Gastroesophageal sphincter (tissue), 3 donors: ENCODE results near the gene INTU.

ENCODE experiments used
- POLR2A ChIP-seq, 2 donors: fragments of 450-650 bp; IDR thresholded peaks; one replicate each; pipeline ENCODE4 v1.6.1; 2017; ENCODE audit warnings: antibody characterized with exemption in 2 of 2, mild to moderate bottlenecking in 2 of 2, moderate library complexity in 1 of 2
- TF ChIP-seq, protein P1 (sequence below), 4 experiments: fragments of 200-600 bp in 2 of 4; fragments of 450-650 bp in 2 of 4; sonication (generic) in 1 of 4; IDR thresholded peaks; one replicate each; pipeline ENCODE4 v1.5.1; 2017 to 2019; ENCODE audit warnings: antibody characterized with exemption in 4 of 4, mild to moderate bottlenecking in 2 of 4, moderate library complexity in 2 of 4

DNA sequence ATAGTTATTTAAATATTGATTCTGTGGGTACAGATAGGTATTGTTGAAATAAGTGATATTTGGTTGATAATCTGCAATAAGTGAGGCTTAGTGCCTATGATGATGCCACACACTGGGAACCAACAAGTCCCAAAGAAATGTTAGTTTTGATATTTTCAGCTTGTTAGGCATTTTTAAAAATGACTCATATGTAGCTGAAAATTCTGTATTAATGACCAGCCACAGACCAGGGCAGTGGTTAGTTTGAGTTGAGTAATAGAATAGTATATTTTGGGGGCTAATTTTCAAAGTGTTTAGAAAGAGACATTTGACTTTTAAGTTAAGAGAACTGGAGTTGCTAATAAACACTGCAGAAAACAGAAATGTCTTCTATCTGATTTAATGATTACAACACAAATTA, 9.4 kb downstream of the INTU start:
- TF ChIP-seq, protein P1, sequence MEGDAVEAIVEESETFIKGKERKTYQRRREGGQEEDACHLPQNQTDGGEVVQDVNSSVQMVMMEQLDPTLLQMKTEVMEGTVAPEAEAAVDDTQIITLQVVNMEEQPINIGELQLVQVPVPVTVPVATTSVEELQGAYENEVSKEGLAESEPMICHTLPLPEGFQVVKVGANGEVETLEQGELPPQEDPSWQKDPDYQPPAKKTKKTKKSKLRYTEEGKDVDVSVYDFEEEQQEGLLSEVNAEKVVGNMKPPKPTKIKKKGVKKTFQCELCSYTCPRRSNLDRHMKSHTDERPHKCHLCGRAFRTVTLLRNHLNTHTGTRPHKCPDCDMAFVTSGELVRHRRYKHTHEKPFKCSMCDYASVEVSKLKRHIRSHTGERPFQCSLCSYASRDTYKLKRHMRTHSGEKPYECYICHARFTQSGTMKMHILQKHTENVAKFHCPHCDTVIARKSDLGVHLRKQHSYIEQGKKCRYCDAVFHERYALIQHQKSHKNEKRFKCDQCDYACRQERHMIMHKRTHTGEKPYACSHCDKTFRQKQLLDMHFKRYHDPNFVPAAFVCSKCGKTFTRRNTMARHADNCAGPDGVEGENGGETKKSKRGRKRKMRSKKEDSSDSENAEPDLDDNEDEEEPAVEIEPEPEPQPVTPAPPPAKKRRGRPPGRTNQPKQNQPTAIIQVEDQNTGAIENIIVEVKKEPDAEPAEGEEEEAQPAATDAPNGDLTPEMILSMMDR (IDR thresholded peaks at IDR 0.05) = no peak
- no peak for TF ChIP-seq POLR2A (IDR thresholded peaks at IDR 0.05)
